DMS79 (cell line): ENCODE measurements around the gene KRTAP16-1.
A peak's percentile ranks its signal among the peaks of the same experiment; 100 is the strongest.
"Not testable (repeated sequence)": the region's sequence is repeated elsewhere in the genome, so short reads cannot be mapped to it uniquely, and the experiment has no call there.

Experiments
- DNase-seq: peaks from one replicate; lab custom pipeline; 2025; lab: John Stamatoyannopoulos, UW

Gene KRTAP16-1

GRCh38 chr17:41301916-41302901, 6.9 kb downstream of the KRTAP16-1 start, which contains the start of gene KRTAP29-1:
Gene KRTAP29-1 (minus strand): TSS chr17:41302851. CDS start chr17:41302851, 0 bp downstream.
- no peak for DNase-seq

- peak; percentile 74 for DNase-seq
Measured at GRCh38 chr17:41301204-41301790, 7.8 kb downstream of the KRTAP16-1 start.

- DNase-seq = no peak
Measured at GRCh38 chr17:41298458-41299135, 10.5 kb downstream of the KRTAP16-1 start.

GRCh38 chr17:41296846-41297245, 12.3 kb downstream of the KRTAP16-1 start:
- no peak for DNase-seq

- DNase-seq = no peak
Measured at GRCh38 chr17:41294016-41294415, 15.1 kb downstream of the KRTAP16-1 start.

- DNase-seq = no peak
Measured at GRCh38 chr17:41287050-41287449, 22.1 kb downstream of the KRTAP16-1 start.

GRCh38 chr17:41284546-41284945, 24.6 kb downstream of the KRTAP16-1 start:
- no peak for DNase-seq

- no peak for DNase-seq
Measured at GRCh38 chr17:41284043-41284442, 25.1 kb downstream of the KRTAP16-1 start.

GRCh38 chr17:41278176-41278955, 30.7 kb downstream of the KRTAP16-1 start:
- DNase-seq = no peak

GRCh38 chr17:41275648-41276190, 33.4 kb downstream of the KRTAP16-1 start, which contains the start of gene KRTAP9-7:
Gene KRTAP9-7 (plus strand): TSS chr17:41275698. CDS start chr17:41275698, 0 bp downstream.
- not testable (repeated sequence) for DNase-seq

GRCh38 chr17:41271858-41272257, 37.3 kb downstream of the KRTAP16-1 start:
- no peak for DNase-seq

- DNase-seq = not testable (repeated sequence)
Measured at GRCh38 chr17:41271323-41271722, 37.8 kb downstream of the KRTAP16-1 start.

GRCh38 chr17:41267711-41268110, 41.4 kb downstream of the KRTAP16-1 start:
- DNase-seq = no peak

- DNase-seq = no peak
Measured at GRCh38 chr17:41265078-41265477, 44.0 kb downstream of the KRTAP16-1 start, which contains the start of gene KRTAP9-6. Gene KRTAP9-6 (plus strand): TSS chr17:41265378. CDS start chr17:41265378, 0 bp downstream.

GRCh38 chr17:41264599-41264998, 44.5 kb downstream of the KRTAP16-1 start:
- no peak for DNase-seq

- DNase-seq = no peak
Measured at GRCh38 chr17:41263212-41263611, 45.9 kb downstream of the KRTAP16-1 start.

- DNase-seq = no peak
Measured at GRCh38 chr17:41258406-41258805, 50.7 kb downstream of the KRTAP16-1 start.
